ENCODE measurements around the gene HIF1A. TPM values are rescaled to one million over a fixed set of nuclear protein-coding genes. Genes with fewer than 3 reads are reported as not detected.

Gene HIF1A
- total and polyA plus RNA-seq, 12 donors = 47.2 to 531 (median 331) TPM

- TF ChIP-seq POLR2A (IDR thresholded peaks at IDR 0.05) = no peak
- TF ChIP-seq CTCF (IDR thresholded peaks at IDR 0.05) = no peak
- intact Hi-C loops (cut with DNase I) = no loop called here
Measured at GRCh38 chr14:61761557-61761956, 66.2 kb downstream of the HIF1A start.

GRCh38 chr14:61761959-61762786 lies 66.9 kb downstream of the HIF1A start, which contains the start of gene SNAPC1:
Gene SNAPC1 (plus strand): TSS chr14:61762420. CDS start chr14:61762461, 41 bp downstream.
- TF ChIP-seq POLR2A (IDR thresholded peaks at IDR 0.05) = peak; percentile 57 to 96
- no peak for TF ChIP-seq CTCF (IDR thresholded peaks at IDR 0.05)
- DNase-seq = peak; percentile 97 to 99 (median 98)
- WGBS, 4 donors = 0% methylated on average over 24 to 49 of the region's 49 CpGs
- peak within 1 kb of the TSS in 3 of 4 donors; percentile 43 to 90 (median 75) for H3K4me3 ChIP-seq
- H3K4me1 ChIP-seq (replicated peaks in 1 of 2) = peaks cover 8 to 41% of the 10 kb centered on the region in 2 donors
- no peaks in the 10 kb centered on the region for H3K27me3 ChIP-seq
- H3K9me3 ChIP-seq (replicated peaks in 1 of 3) = no peaks in the 10 kb centered on the region
- intact Hi-C loops (cut with DNase I) = no loop called here
- H3K27ac ChIP-seq = peak within 1 kb of the TSS; percentile 68 to 95 (median 75)
- H3K36me3 ChIP-seq (replicated peaks in 1 of 2) = no peaks in the 10 kb centered on the region

More at GRCh38 chr14:61761557-61761956, 66.2 kb downstream of the HIF1A start:
- peaks cover 8 to 38% of the 10 kb centered on the region in 2 donors for H3K4me1 ChIP-seq (replicated peaks in 1 of 2)
- DNase-seq = peak in 1 of 7 donors; percentile 56
- 35 to 52% (median 44%) methylated on average over 5 of the region's 5 CpGs for WGBS, 4 donors
- peak overlapping the region; percentile 68 to 95 (median 75) for H3K27ac ChIP-seq
- no peaks in the 10 kb centered on the region for H3K36me3 ChIP-seq (replicated peaks in 1 of 2)
- no peaks in the 10 kb centered on the region for H3K27me3 ChIP-seq
- no peaks in the 10 kb centered on the region for H3K9me3 ChIP-seq (replicated peaks in 1 of 3)
- peak overlapping the region in 2 of 4 donors; percentile 75 to 90 for H3K4me3 ChIP-seq

DNA sequence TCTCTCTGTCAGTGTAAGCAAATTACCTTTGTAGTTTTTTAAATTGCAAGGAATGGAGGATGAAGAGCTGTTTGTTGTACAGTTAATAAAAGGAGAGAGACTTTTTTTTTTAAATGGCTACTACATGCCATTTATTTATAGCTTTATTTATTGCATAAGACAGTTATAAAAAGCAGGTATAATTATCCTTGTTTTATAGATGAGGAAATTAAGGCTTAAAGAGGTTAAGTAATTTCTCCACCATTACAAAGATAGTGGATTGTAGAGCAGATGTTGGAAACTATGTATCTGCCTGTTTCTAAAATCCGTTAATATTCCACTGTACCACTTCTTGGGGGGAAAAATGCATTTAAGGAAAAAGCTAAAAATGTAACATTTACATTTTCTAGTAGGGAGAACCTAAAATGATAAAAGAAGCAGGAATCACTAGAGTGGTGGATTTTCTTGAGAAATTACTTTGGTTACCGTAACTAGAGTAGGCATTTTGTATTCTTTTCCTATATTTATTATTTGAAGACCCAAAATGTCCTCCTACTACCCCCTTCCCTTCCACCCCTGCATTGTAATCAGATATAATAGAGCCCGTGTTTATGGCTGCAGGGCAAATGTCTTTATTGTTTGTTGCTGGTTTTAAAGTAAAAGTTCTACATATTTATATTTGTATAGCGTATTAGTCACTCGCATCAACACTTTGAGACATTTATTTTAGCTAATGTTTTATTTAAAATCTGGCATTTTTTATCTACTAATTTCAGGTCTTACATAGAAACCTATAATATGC lies 69.2 kb downstream of the HIF1A start:
- 69 to 84% (median 78%) methylated on average over 5 of the region's 5 CpGs for WGBS, 4 donors
- DNase-seq = no peak
- Histone ChIP-seq H3K4me1 (replicated peaks in 1 of 2) (peaks cover 8 to 41% of the 10 kb centered on the region in 2 donors), H3K9me3 (replicated peaks in 1 of 3) (no peaks in the 10 kb centered on the region), H3K4me3 (peak overlapping the region in 1 of 4 donors; percentile 4), H3K36me3 (replicated peaks in 1 of 2) (peaks cover 0 to 8% of the 10 kb centered on the region in 2 donors), H3K27me3 (no peaks in the 10 kb centered on the region), H3K27ac (peak overlapping the region in 1 of 5 donors; percentile 22)
- intact Hi-C loops (cut with DNase I) = no loop called here
- no peak for TF ChIP-seq POLR2A (IDR thresholded peaks at IDR 0.05)
- no peak for TF ChIP-seq CTCF (IDR thresholded peaks at IDR 0.05)
